NCI-H748 (cell line): ENCODE results near the gene ABCC4.
"Not testable (repeated sequence)": the region's sequence is repeated elsewhere in the genome, so short reads cannot be mapped to it uniquely, and the experiment has no call there.

ENCODE experiments used
- DNase-seq: peaks from one replicate; lab custom pipeline; 2025; ENCODE audit not compliant: unreplicated experiment; lab: John Stamatoyannopoulos, UW

The ABCC4 gene

DNA sequence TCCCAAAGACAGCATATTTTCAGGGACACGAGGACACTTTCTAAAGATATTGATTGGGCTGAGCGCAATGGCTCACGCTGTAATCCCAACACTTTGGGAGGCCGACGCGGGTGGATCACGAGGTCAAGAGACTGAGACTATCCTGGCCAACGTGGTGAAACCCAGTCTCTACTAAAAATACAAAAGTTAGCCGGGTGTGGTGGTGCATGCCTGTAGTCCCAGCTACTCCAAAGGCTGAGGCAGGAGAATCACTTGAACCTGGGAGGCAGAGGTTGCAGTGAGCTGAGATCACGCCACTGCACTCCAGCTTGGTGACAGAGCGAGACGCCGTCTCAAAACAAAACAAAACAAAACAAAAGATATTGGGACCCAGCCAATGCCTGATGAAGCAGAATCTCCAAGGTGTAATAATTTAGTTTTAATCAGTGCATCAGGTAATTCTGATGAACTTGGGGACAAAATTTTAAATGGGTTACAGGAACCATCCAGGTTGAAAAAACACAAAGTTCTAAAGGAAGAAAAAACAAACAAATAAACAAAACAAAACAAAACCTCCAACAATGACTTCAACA lies 100.8 kb downstream of the ABCC4 start:
- DNase-seq: not testable (repeated sequence)

DNA sequence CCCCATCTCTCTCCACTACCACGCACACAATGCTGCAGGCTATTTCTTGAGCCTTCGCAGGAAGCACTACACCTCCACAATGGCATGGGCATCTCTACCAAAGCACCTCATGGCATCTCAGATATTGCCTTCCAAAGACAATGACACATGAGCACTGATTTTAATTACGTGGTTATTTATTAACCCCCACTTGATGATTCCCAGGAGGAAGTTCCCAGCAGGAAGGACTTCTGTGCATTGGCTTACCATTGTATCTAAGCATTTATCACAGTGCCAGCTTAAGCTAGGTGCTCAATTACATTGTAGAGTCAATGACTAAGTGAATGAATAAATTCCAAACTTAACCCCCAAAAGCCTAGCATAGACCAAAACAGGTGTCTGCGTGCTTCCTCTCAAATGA lies 101.4 kb downstream of the ABCC4 start:
- no peak for DNase-seq

GRCh38 chr13:95198606-95199005 lies 102.6 kb downstream of the ABCC4 start:
- not testable (repeated sequence) for DNase-seq

DNA sequence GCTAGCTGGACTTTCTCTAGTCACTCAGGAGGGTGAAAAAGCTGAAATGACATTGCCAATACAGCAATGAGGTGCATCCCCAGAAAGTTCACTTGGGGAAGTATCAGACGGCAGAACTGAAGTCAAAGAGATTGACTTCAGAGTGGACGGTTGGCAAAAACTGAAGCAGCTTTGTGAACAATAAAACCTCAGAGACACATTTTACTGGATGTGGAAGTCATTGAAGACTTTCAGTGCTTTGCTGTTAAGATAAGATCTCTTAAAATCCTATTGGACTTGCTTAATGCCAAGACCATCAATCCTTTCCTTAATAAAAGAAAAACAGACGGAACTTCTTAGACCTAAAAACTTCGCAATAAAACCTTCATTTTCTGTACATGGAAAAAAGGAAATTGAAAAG lies 103.7 kb downstream of the ABCC4 start:
- no peak for DNase-seq

DNA sequence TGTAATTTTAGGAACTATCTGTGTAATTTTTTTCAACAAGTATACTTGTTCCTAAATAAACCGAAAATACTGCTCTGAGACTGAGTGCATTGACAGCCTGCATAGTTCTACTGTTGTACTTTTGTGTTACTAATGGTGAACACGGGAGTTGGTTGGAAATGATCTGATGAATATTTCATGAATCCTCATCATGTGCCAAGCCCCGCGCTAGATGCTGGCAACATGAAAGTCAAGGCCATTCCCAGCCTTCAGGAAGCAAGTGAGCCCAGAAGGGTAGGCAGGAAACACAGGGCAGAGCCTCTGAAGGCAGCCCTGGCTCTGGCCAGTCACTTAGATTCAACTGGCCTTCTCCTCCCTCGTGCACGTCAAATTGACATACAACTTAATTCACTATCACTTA lies 106.1 kb downstream of the ABCC4 start:
- no peak for DNase-seq

GRCh38 chr13:95193509-95194230 lies 107.6 kb downstream of the ABCC4 start:
- DNase-seq: no peak

- DNase-seq: no peak
These were observed 108.3 kb downstream of the ABCC4 start for GRCh38 chr13:95192998-95193397.

DNA sequence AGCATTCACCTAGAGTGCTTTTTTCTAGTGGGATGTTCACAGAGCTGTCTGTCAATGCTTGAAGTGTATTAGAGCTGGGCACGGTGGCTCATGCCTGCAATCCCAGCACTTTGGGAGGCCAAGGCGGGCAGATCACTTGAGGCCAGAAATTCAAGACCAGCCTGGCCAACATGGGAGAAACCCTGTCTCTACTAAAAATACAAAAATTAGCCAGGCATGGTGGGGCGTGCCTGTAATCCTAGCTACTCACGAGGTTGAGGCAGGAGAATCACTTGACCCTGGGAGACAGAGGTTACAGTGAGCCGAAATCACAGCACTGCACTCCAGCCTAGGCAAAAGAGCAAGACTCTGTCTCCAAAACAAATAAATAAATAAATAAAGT lies 108.7 kb downstream of the ABCC4 start:
- DNase-seq: not testable (repeated sequence)

- DNase-seq: peak; percentile 62
These were observed 109.3 kb downstream of the ABCC4 start for GRCh38 chr13:95191821-95192563.

GRCh38 chr13:95188128-95188527 lies 113.1 kb downstream of the ABCC4 start:
- DNase-seq: no peak

GRCh38 chr13:95185851-95186250 lies 115.4 kb downstream of the ABCC4 start:
- DNase-seq: no peak

DNA sequence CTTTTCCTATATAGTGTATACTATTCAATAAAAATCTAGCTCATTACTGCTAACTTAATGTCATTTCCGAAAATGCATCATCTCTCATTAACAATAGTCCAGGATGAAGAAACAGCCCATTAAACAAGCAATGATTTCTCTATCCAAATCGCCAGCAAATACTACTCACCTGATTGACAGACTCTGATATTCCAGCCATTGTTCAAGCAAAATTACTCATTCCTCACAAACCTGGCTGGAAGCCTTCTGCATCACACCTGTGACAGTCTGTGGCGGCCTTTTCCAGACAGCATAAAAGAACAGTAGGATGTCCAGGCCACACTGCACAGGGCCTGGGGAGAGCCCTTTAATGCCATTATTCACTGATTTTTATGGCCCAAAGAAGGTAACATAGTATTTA lies 115.9 kb downstream of the ABCC4 start:
- peak; percentile 82 for DNase-seq

- no peak for DNase-seq
These were observed 116.9 kb downstream of the ABCC4 start for GRCh38 chr13:95184317-95184716.

DNA sequence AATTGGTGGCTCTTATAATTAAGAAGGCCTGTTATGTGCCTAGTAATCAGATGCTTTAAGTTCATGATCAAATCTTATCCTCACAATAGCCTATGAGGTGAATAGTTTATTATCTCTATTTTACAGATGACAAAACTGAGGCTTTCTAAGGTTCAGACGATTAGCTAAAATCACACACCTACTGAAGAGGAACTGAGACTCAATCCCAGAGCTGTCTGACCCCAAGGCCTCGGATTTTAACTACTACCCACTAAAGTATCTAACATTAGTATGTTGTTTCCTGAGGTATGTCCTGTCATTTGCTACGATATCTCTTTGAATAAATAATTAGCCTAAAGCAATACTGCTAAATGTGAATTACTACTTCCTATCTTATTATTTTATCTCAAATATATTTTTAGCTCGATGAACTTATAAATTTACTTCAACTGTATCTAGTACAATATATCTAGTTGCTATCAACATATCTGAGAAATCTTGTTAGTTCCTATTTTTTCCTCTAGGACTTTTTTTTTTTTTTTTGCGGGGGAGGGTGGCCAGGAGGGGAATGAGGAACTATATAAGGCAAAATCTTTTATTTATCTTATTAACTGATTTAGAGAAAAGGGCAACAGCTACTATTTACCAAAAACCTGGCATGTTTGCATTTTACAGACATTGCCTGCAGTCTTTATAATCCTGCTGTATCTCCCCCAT lies 118.5 kb downstream of the ABCC4 start:
- DNase-seq: no peak

GRCh38 chr13:95181586-95181985 lies 119.7 kb downstream of the ABCC4 start:
- no peak for DNase-seq

DNA sequence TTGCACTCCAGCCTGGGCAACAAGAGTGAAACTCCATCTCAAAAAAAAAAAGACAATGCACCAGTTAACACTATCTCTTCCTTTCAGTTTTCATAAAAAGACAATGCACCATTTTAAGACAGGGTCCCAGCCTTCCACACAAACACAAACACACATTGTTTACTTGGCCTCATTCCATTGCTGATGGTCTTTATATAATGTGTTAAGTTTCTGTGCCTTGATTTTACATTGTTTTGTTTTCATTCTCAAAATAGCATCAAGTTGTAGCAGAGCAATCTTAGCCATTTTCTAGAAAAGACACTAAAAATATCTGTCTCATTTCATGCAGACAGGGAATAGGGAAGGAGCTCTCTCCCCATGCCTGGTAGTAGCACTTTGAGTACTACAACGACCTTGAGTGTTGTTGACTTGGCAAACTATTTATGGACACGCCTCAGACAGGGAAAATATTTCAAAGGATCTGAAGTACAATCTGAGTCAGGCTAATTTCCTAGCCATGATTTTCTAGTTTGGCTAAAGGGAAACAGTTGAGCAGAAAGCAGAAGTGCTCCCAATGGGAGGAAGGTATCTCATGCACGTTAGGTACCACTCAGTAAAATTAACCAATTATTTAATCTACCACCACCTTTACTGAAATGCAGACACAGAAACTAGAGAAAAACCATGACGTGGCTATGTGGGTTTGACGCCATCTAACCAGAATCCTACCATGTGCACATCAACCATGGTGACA lies 120.6 kb downstream of the ABCC4 start:
- DNase-seq: no peak

DNA sequence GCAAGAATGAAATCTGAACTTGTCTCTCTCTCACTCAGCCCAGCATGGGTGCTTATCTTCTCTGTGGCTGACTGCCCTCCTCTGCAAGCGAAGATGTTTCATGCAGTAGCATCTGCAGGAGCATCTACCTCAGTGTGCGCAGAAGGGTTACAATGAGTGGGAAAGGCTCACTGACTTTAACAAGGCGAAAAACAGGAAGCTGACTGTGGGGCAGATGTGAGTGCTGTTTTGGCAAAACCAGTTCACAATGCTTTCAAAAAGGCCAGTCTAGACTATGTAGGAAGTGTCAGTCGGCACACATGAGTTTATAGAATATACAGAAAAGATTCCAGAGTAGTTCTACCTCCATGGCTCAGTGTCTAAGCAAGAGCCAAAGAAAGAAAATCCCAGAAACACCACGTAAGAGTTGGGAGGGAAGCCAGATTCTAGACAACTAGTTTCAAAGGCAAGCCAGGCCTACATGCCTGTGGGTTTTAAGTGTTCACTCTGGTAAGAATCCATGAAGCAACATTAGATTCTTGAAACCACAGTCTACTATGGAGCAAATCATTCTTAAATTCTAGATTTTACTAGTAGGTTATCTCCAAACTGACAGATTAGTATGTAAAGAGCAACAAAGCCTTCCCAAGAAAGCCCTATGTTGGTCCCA lies 124.5 kb downstream of the ABCC4 start:
- no peak for DNase-seq

- DNase-seq: no peak
These were observed 126.7 kb downstream of the ABCC4 start for GRCh38 chr13:95174517-95174916.

DNA sequence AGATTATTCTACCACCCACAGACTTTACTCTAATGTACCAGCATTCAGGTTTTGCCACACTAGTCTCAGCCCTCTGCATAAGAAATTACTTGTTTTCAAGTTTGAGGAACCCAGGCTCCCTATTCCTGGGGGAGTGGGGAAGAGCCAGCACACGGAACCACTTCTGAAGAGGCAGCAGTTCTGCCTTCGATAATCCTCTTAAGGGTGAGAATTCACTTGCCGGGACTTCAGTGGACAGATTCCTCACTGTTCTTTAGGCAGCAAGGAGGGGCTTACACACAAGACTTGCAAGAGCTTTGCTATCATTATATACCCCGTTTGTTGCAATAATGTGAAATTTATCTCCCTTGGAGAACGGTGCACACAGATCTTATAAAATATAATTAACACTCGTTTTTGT lies 133.1 kb downstream of the ABCC4 start:
- no peak for DNase-seq

- DNase-seq: not testable (repeated sequence)
These were observed 134.2 kb downstream of the ABCC4 start for GRCh38 chr13:95167003-95167402.
